Activated CD4-positive, alpha-beta memory T cell treated with anti-CD3 and anti-CD28 coated beads, Interleukin-2, amount 10 ng/mL, durations not matched to agents 7 days and 5 days (primary cell): ENCODE data around the gene PITPNB. TPM values are rescaled to one million over a fixed set of nuclear protein-coding genes. Genes with fewer than 3 reads are reported as not detected.

Experiments used
- CTCF ChIA-PET: fragments of 350-600 bp; sonication (Branson Sonifier 250); formaldehyde crosslinking; loops from one replicate; lab custom pipeline; 2021; ENCODE audit warnings: antibody characterized with exemption, inconsistent platforms; lab: Charles Lee
- POLR2A ChIA-PET: fragments of 350-600 bp; sonication (Branson Sonifier 250); formaldehyde crosslinking; loops from one replicate; lab custom pipeline; 2021; ENCODE audit warnings: antibody characterized with exemption; lab: Charles Lee
- DNase-seq: peaks from one replicate; pipeline ENCODE4 v3.0.0-alpha.2; 2020
- H3K27ac Mint-ChIP-seq: one replicate; pipeline ENCODE4 v1.8.0; 2021; ENCODE audit warnings: mild to moderate bottlenecking, mixed read lengths
- H3K27me3 Mint-ChIP-seq: one replicate; pipeline ENCODE4 v1.8.0; 2021; ENCODE audit warnings: mixed read lengths
- H3K36me3 Mint-ChIP-seq: one replicate; pipeline ENCODE4 v1.8.0; 2021; ENCODE audit warnings: low read depth, mixed read lengths
- H3K4me1 Mint-ChIP-seq: one replicate; pipeline ENCODE4 v1.8.0; 2021; ENCODE audit warnings: mixed read lengths
- H3K4me3 Mint-ChIP-seq: one replicate; pipeline ENCODE4 v1.8.0; 2021; ENCODE audit warnings: mild to moderate bottlenecking, mixed read lengths
- H3K9me3 Mint-ChIP-seq: one replicate; pipeline ENCODE4 v1.8.0; 2021; ENCODE audit warnings: mixed read lengths
- total RNA-seq, 2 experiments: library from RNA; stranded (reverse); gene quantifications; one replicate each; pipeline ENCODE4 v1.2.3, GENCODE V29; 2021

Gene PITPNB
- total RNA-seq, 2 experiments from 2014 or later: 85.7 to 96.0 TPM

GRCh38 chr22:27912101-27912500 lies 7.0 kb downstream of the PITPNB start:
- ChIA-PET CTCF (interaction anchor here (0.6 kb wide), 1 partner anchor 9 kb away, joined by 3 read pairs; no protein-coding TSS in a partner anchor), POLR2A (no interaction called here)
- H3K27ac Mint-ChIP-seq: no peak overlapping the region
- no peak overlapping the region for H3K4me3 Mint-ChIP-seq
- H3K36me3 Mint-ChIP-seq: peaks cover 60% of the 10 kb centered on the region
- no peak for DNase-seq
- H3K27me3 Mint-ChIP-seq: no peaks in the 10 kb centered on the region
- H3K4me1 Mint-ChIP-seq: peaks cover 62% of the 10 kb centered on the region
- H3K9me3 Mint-ChIP-seq: no peaks in the 10 kb centered on the region

DNA sequence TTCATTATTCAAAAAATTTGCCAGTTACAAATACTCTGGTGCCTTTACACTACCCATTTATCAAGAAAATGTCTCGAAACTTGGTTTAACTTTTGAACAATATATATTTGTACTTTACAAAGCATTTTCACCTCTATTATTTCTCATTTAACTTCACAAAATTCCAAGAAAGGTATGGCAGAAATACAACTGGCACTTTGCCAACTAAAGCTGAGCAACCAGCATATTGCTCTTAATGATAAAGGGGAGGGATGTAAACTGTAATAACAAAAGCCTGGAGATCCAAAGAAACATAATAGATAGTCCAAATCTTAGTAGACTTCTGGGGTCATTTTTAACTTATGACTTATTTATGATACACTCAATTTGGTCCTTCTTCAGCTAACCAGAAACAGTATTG lies 7.7 kb downstream of the PITPNB start:
- Mint-ChIP-seq H3K9me3 (no peaks in the 10 kb centered on the region), H3K27ac (no peak overlapping the region), H3K27me3 (no peaks in the 10 kb centered on the region), H3K4me1 (peaks cover 63% of the 10 kb centered on the region), H3K4me3 (no peak overlapping the region), H3K36me3 (peaks cover 63% of the 10 kb centered on the region)
- ChIA-PET CTCF (interaction anchor here (1.1 kb wide), 1 partner anchor 25 kb away, joined by 3 read pairs; no protein-coding TSS in a partner anchor), POLR2A (interaction anchor here (1.5 kb wide), 1 partner anchor 8 kb away, joined by 4 read pairs; the partner anchor contains the start of gene PITPNB)
- DNase-seq: no peak

- H3K9me3 Mint-ChIP-seq: no peaks in the 10 kb centered on the region
- DNase-seq: no peak
- no peaks in the 10 kb centered on the region for H3K27me3 Mint-ChIP-seq
- POLR2A ChIA-PET: interaction anchor here (1.0 kb wide), 1 partner anchor 11 kb away, joined by 4 read pairs; no protein-coding TSS in a partner anchor
- peaks cover 43% of the 10 kb centered on the region for H3K4me1 Mint-ChIP-seq
- peaks cover 77% of the 10 kb centered on the region for H3K36me3 Mint-ChIP-seq
- no peak overlapping the region for H3K4me3 Mint-ChIP-seq
- H3K27ac Mint-ChIP-seq: no peak overlapping the region
- CTCF ChIA-PET: interaction anchor here (1.6 kb wide), 1 partner anchor 19 kb away, joined by 5 read pairs; no protein-coding TSS in a partner anchor
Measured at GRCh38 chr22:27906241-27906640, 12.8 kb downstream of the PITPNB start.

- POLR2A ChIA-PET: interaction anchor here (1.0 kb wide), 1 partner anchor 11 kb away, joined by 4 read pairs; no protein-coding TSS in a partner anchor
Measured at GRCh38 chr22:27905653-27906052, 13.4 kb downstream of the PITPNB start.

GRCh38 chr22:27903805-27904473 lies 15.1 kb downstream of the PITPNB start:
- DNase-seq: no peak
- Mint-ChIP-seq H3K27ac (peak overlapping the region; percentile 60), H3K27me3 (no peaks in the 10 kb centered on the region), H3K36me3 (peaks cover 75% of the 10 kb centered on the region), H3K4me1 (peaks cover 42% of the 10 kb centered on the region), H3K9me3 (no peaks in the 10 kb centered on the region), H3K4me3 (no peak overlapping the region)
- CTCF ChIA-PET: interaction anchor here (0.7 to 1.3 kb wide), 2 partner anchors 8 to 18 kb away, joined by 3 to 5 read pairs; no protein-coding TSS in a partner anchor
- POLR2A ChIA-PET: interaction anchor here (1.8 kb wide), 1 partner anchor 12 kb away, joined by 7 read pairs; no protein-coding TSS in a partner anchor

More at GRCh38 chr22:27905653-27906052, 13.4 kb downstream of the PITPNB start:
- peaks cover 42% of the 10 kb centered on the region for H3K4me1 Mint-ChIP-seq
- no peaks in the 10 kb centered on the region for H3K27me3 Mint-ChIP-seq
- H3K27ac Mint-ChIP-seq: no peak overlapping the region
- peaks cover 79% of the 10 kb centered on the region for H3K36me3 Mint-ChIP-seq
- CTCF ChIA-PET: interaction anchor here (1.6 kb wide), 1 partner anchor 18 kb away, joined by 5 read pairs; no protein-coding TSS in a partner anchor
- no peak for DNase-seq
- H3K4me3 Mint-ChIP-seq: no peak overlapping the region
- no peaks in the 10 kb centered on the region for H3K9me3 Mint-ChIP-seq

- CTCF ChIA-PET: interaction anchor here (1.2 to 1.9 kb wide), 2 partner anchors 14 to 22 kb away, joined by 3 to 9 read pairs; no protein-coding TSS in a partner anchor
- Mint-ChIP-seq H3K9me3 (no peaks in the 10 kb centered on the region), H3K4me1 (peaks cover 40% of the 10 kb centered on the region), H3K27ac (no peak overlapping the region), H3K36me3 (peaks cover 64% of the 10 kb centered on the region), H3K27me3 (no peaks in the 10 kb centered on the region), H3K4me3 (no peak overlapping the region)
- DNase-seq: no peak
- POLR2A ChIA-PET: interaction anchor here (1.7 to 7.5 kb wide), 2 partner anchors 13 to 19 kb away, joined by 7 to 43 read pairs; partner anchors contain the start of gene PITPNB
Measured at GRCh38 chr22:27900153-27900552, 18.9 kb downstream of the PITPNB start.

DNA sequence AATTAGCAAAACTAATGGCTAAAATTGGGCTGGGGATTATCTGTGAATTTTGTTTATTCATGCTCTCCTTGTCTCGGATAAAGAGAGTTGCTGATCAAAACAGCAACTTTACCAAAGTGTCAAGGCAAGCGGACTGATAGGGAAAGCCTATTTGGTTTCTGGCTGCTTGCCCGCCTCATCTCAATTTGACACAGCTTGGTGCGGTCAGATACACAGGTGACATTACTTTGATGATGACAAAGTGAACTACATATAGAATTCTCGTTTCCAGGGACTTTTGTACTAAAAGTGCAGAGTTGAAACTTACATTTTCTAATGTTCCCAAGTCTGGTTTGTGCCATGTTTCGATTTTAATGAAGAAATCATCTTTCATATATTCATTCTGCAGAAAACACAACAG lies 22.8 kb downstream of the PITPNB start:
- ChIA-PET CTCF (no interaction called here), POLR2A (interaction anchor here (1.1 to 7.5 kb wide), 3 partner anchors 11 to 23 kb away, joined by 3 to 43 read pairs (median 3); partner anchors contain the start of gene PITPNB)
- Mint-ChIP-seq H3K9me3 (no peaks in the 10 kb centered on the region), H3K36me3 (peaks cover 63% of the 10 kb centered on the region), H3K27ac (peak overlapping the region; percentile 59), H3K27me3 (no peaks in the 10 kb centered on the region), H3K4me3 (no peak overlapping the region), H3K4me1 (peaks cover 28% of the 10 kb centered on the region)
- peak; percentile 30 for DNase-seq

DNA sequence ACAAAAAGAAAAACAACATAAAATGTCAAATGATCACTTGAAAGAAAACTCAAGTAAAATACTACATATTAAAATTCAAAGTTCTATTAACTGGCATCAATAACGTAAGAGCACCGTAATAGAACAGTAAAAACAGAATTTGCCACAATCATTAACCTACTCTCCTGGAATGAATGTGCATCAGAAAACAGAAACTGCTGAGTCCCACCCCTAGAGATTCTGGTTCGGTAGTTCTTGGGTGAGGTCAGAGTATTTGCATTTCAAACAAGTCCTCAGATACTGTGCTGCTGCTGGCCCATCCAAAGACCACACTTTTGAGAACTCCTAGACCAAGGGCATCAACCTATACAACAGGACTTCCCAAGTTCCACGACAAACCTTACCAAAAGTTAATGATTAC lies 23.5 kb downstream of the PITPNB start:
- H3K4me3 Mint-ChIP-seq: no peak overlapping the region
- H3K36me3 Mint-ChIP-seq: peaks cover 60% of the 10 kb centered on the region
- peaks cover 26% of the 10 kb centered on the region for H3K4me1 Mint-ChIP-seq
- ChIA-PET CTCF (no interaction called here), POLR2A (interaction anchor here (1.1 to 7.5 kb wide), 3 partner anchors 11 to 23 kb away, joined by 3 to 43 read pairs (median 3); partner anchors contain the start of gene PITPNB)
- no peaks in the 10 kb centered on the region for H3K27me3 Mint-ChIP-seq
- H3K27ac Mint-ChIP-seq: peak overlapping the region; percentile 47
- no peak for DNase-seq
- no peaks in the 10 kb centered on the region for H3K9me3 Mint-ChIP-seq

DNA sequence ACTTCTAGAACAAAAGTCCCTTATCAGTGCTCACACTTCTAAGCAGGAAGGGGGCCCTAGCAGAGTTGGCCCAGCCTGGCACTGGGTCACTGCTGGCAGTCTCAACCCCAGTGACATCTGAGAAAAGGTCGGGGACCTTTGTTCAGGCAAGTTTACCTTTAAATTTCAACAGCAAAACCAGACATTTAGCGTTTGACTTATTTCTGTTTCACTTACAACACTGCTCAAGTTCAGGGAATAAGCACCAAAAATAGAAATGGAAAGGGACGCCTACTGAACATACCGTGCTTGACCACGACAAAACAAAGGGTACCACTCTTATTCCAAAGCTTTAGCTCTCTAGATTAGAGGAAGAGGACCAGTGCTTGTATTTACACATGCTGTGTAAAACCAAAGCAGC lies 26.2 kb downstream of the PITPNB start:
- H3K27ac Mint-ChIP-seq: no peak overlapping the region
- H3K9me3 Mint-ChIP-seq: no peaks in the 10 kb centered on the region
- H3K36me3 Mint-ChIP-seq: peaks cover 66% of the 10 kb centered on the region
- DNase-seq: no peak
- CTCF ChIA-PET: interaction anchor here (1.6 kb wide), 1 partner anchor 13 kb away, joined by 5 read pairs; no protein-coding TSS in a partner anchor
- H3K4me3 Mint-ChIP-seq: no peak overlapping the region
- POLR2A ChIA-PET: no interaction called here
- H3K4me1 Mint-ChIP-seq: peaks cover 24% of the 10 kb centered on the region
- no peaks in the 10 kb centered on the region for H3K27me3 Mint-ChIP-seq

DNA sequence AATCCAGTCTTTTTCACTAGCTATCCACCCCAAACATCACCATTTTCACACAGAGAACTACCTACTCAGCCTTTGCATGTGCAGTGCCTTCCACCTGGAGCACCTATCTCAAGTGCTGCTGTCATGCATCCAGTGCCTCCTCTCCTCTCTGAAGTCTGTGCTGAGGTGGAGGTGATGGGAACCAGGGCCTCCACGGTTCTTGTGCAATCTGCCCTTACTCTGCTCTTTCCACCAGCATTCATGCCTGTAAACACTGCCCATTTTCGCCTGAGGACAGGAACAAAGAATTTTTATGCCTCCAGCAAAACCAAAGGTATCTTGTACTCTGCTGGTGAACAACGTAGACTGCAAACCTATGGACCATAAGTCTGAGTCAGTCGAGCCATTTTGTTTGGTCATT lies 27.0 kb downstream of the PITPNB start:
- Mint-ChIP-seq H3K36me3 (peaks cover 69% of the 10 kb centered on the region), H3K27me3 (no peaks in the 10 kb centered on the region)

DNA sequence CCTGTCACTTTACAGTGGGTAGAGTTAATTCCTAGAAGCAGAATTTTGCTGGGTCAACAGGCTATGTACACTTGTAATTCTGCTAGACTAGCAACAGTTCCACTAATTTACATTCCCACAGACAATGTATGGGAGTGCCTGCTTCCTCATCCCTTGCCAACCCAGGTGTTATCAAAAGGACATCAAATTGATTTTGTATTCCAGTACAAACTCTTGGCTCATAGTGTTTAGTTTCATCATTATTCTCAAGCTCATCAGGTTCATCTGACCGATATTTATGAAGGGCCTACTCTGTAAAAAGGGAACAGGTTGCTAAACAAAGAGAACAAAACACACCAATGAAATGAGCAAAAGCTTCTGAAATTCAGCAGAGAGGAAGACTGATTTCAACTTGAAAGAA lies 30.7 kb downstream of the PITPNB start:
- POLR2A ChIA-PET: interaction anchor here (2.9 kb wide), 1 partner anchor 31 kb away, joined by 13 read pairs; the partner anchor contains the start of gene PITPNB
- no peak overlapping the region for H3K4me3 Mint-ChIP-seq
- H3K27me3 Mint-ChIP-seq: no peaks in the 10 kb centered on the region
- CTCF ChIA-PET: interaction anchor here (1.4 to 1.8 kb wide), 2 partner anchors 8 to 122 kb away, joined by 5 to 6 read pairs; no protein-coding TSS in a partner anchor
- H3K9me3 Mint-ChIP-seq: no peaks in the 10 kb centered on the region
- no peak for DNase-seq
- H3K27ac Mint-ChIP-seq: no peak overlapping the region
- peaks cover 5% of the 10 kb centered on the region for H3K4me1 Mint-ChIP-seq
- peaks cover 68% of the 10 kb centered on the region for H3K36me3 Mint-ChIP-seq

More for the DNA sequence above, 27.0 kb downstream of the PITPNB start:
- no peak for DNase-seq
- Mint-ChIP-seq H3K9me3 (no peaks in the 10 kb centered on the region), H3K27ac (no peak overlapping the region), H3K4me1 (peaks cover 20% of the 10 kb centered on the region), H3K4me3 (no peak overlapping the region)
- ChIA-PET POLR2A (no interaction called here), CTCF (no interaction called here)

DNA sequence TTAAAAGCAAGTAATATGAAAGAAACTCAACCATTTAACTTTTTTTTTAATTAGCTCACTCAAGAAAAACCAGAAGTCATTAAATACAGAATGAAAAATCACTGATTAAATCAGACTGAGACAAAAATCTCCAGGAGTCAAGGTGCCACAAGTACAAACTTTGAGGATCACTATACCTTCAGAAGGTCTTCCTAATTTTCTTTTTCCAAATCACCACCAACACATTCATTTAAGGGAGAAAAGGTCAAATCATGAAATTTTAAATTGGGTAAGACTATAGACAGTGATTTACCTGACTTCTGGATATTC lies 32.3 kb downstream of the PITPNB start:
- no peak overlapping the region for H3K4me3 Mint-ChIP-seq
- DNase-seq: no peak
- ChIA-PET POLR2A (interaction anchor here (0.6 to 2.9 kb wide), 2 partner anchors 32 to 33 kb away, joined by 4 to 13 read pairs; partner anchors contain the start of gene PITPNB), CTCF (interaction anchor here (0.9 to 2.6 kb wide), 16 partner anchors 9 to 122 kb away, joined by 3 to 19 read pairs (median 4); partner anchors contain the start of gene PITPNB)
- H3K27me3 Mint-ChIP-seq: no peaks in the 10 kb centered on the region
- H3K36me3 Mint-ChIP-seq: peaks cover 55% of the 10 kb centered on the region
- peaks cover 2% of the 10 kb centered on the region for H3K4me1 Mint-ChIP-seq
- no peaks in the 10 kb centered on the region for H3K9me3 Mint-ChIP-seq
- H3K27ac Mint-ChIP-seq: peak overlapping the region; percentile 12
